HG03103 (cell line): ENCODE data around the gene TMEM38B.
"Not testable (repeated sequence)": the region's sequence is repeated elsewhere in the genome, so short reads cannot be mapped to it uniquely, and the experiment has no call there.

Source experiments
- ATAC-seq: cut with Tn5 transposase; IDR thresholded peaks from one replicate; pipeline ENCODE4 v1.9.1; 2021; ENCODE audit warnings: low read depth; ENCODE audit not compliant: unreplicated experiment

TMEM38B gene

GRCh38 chr9:105681313-105681712 is 13.0 kb upstream of the TMEM38B start:
- ATAC-seq = no peak

- ATAC-seq = no peak
Observed at GRCh38 chr9:105681724-105682123, 12.6 kb upstream of the TMEM38B start.

- ATAC-seq = no peak
Observed at GRCh38 chr9:105683688-105684275, 10.6 kb upstream of the TMEM38B start.

- no peak for ATAC-seq
Observed at GRCh38 chr9:105686936-105687335, 7.4 kb upstream of the TMEM38B start.

GRCh38 chr9:105690742-105691141 is 3.6 kb upstream of the TMEM38B start:
- ATAC-seq = no peak

GRCh38 chr9:105693435-105694189 is 729 bp upstream of the TMEM38B start:
- peak; percentile 25 for ATAC-seq

- peak; percentile 53 for ATAC-seq
Observed at GRCh38 chr9:105694848-105695581, 674 bp downstream of the TMEM38B start.

- ATAC-seq = no peak
Observed at GRCh38 chr9:105696219-105696793, 2.0 kb downstream of the TMEM38B start.

GRCh38 chr9:105697871-105698270 is 3.5 kb downstream of the TMEM38B start:
- no peak for ATAC-seq

- ATAC-seq = no peak
Observed at GRCh38 chr9:105698348-105698870, 4.1 kb downstream of the TMEM38B start.

- no peak for ATAC-seq
Observed at GRCh38 chr9:105700668-105701067, 6.3 kb downstream of the TMEM38B start.

- ATAC-seq = no peak
Observed at GRCh38 chr9:105701145-105701544, 6.8 kb downstream of the TMEM38B start.

- ATAC-seq = no peak
Observed at GRCh38 chr9:105702207-105702606, 7.9 kb downstream of the TMEM38B start.

- not testable (repeated sequence) for ATAC-seq
Observed at GRCh38 chr9:105703638-105704037, 9.3 kb downstream of the TMEM38B start.

- no peak for ATAC-seq
Observed at GRCh38 chr9:105706156-105706555, 11.8 kb downstream of the TMEM38B start.

GRCh38 chr9:105708405-105708804 is 14.1 kb downstream of the TMEM38B start:
- ATAC-seq = no peak

GRCh38 chr9:105710638-105711037 is 16.3 kb downstream of the TMEM38B start:
- ATAC-seq = no peak

- ATAC-seq = no peak
Observed at GRCh38 chr9:105711867-105712266, 17.5 kb downstream of the TMEM38B start.

- ATAC-seq = no peak
Observed at GRCh38 chr9:105712297-105712696, 18.0 kb downstream of the TMEM38B start.

- ATAC-seq = no peak
Observed at GRCh38 chr9:105712773-105713172, 18.4 kb downstream of the TMEM38B start.
